AG04450 (cell line): Measurements from ENCODE around the gene FEZ2. TPM values are rescaled to one million over a fixed set of nuclear protein-coding genes. Genes with fewer than 3 reads are reported as not detected.

Experiments used
- CTCF ChIA-PET: fragments of 300-600, 350-600 bp; formaldehyde crosslinking; extraction: SDS; loops from one replicate; lab custom pipeline; 2022; ENCODE audit warnings: antibody characterized with exemption, inconsistent platforms; lab: Charles Lee
- POLR2A ChIA-PET: fragments of 350-600 bp; formaldehyde crosslinking; extraction: SDS; loops from one replicate; lab custom pipeline; 2021; ENCODE audit warnings: antibody characterized with exemption, inconsistent platforms; lab: Yijun Ruan, JAX
- DNase-seq: peaks from one replicate; pipeline ENCODE4 v3.0.0-alpha.2; 2011; ENCODE audit warnings: low read depth, low spot score
- H3K27ac ChIP-seq: one replicate; pipeline ENCODE4 v1.5.1; 2012; ENCODE audit warnings: low read depth, low read length, control low read depth
- H3K27me3 ChIP-seq: one replicate; pipeline ENCODE4 v1.6.0; 2012; ENCODE audit warnings: low read length; ENCODE audit not compliant: control insufficient read depth, insufficient read depth
- H3K4me3 ChIP-seq: 2 replicates; pipeline ENCODE4 v1.5.1; 2011; ENCODE audit warnings: mild to moderate bottlenecking, low read depth, low read length, control low read depth
- H3K9me3 ChIP-seq: 2 replicates; pipeline ENCODE4 v1.5.1; 2012; ENCODE audit warnings: low read length; ENCODE audit not compliant: control insufficient read depth, insufficient read depth
- CTCF ChIP-seq: IDR thresholded peaks from 2 replicates; pipeline ENCODE4 v1.5.1; 2011; ENCODE audit warnings: low read depth, low read length, control low read depth, inconsistent platforms
- polyA plus RNA-seq: library from polyadenylated mRNA; depleted of rRNA; stranded (reverse); fragments of >200 nt; gene quantifications from 2 replicates; pipeline ENCODE4 v1.2.3, GENCODE V29; 2011

Gene FEZ2
- polyA plus RNA-seq, 1 experiment: 87.5 TPM

DNA sequence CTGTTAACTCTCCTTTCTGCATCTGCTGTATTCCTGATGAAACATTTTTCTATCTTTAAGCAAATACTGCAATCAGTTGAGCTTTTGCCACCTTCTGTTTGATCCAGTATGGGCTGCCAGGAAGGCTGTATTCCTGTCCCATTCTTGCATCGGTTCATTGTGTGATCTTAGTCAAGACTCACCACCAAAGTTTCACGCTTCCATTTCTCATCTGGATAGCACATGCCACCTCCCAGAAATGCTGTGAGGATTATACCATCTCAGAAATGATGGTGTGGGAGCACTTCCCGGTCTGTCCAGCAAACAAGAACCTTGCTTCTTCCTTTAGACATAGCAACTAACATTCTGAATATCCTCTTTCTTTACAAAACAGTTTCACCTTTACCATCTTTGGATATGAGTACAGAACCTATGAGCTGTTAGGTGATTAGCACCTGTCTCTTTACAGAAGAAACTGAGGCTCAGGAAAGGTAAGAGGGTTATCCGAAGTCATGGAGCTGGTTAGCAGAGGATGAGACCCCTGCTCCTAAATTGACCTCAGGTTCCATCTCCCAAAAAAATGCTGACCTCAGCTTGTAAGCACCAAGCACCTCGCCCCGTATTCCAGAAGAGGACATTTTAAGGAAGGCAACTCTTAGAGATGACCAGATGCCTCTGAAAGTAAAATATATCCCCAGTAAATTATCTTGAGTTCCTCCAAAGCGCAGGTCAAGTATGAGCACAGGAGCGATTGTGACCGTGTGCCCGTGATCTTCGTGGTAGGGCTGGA is 56.8 kb downstream of the FEZ2 start:
- Histone ChIP-seq H3K27ac (no peak overlapping the region), H3K27me3 (no peaks in the 10 kb centered on the region), H3K9me3 (no peaks in the 10 kb centered on the region), H3K4me3 (no peak overlapping the region)
- no peak for TF ChIP-seq CTCF
- ChIA-PET CTCF (interaction anchor here (1.2 to 1.9 kb wide), 2 partner anchors 8 to 123 kb away, joined by 3 to 5 read pairs; no protein-coding TSS in a partner anchor), POLR2A (no interaction called here)
- DNase-seq: no peak

DNA sequence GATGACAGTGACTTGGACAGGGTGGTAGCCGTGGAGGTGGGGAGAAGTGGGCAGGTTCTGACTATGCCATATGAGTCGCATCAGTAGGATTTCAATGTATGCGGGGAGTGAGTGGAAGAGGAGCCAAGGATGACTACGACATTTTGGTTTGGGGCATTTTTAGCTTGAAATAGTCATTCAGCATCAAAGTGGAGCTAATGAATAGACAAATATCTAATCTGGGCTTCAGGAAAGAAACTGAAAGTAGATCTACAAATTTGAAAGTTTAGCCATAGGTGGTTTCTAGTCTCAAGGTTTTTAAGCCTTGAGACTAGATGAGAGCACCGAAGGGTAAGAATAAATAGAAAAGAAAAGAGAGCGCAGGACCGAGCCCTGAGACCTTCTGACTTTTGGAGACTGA is 58.3 kb downstream of the FEZ2 start:
- Histone ChIP-seq H3K27ac (peak overlapping the region; percentile 34), H3K27me3 (no peaks in the 10 kb centered on the region), H3K9me3 (no peaks in the 10 kb centered on the region), H3K4me3 (no peak overlapping the region)
- no peak for DNase-seq
- no peak for TF ChIP-seq CTCF
- ChIA-PET CTCF (no interaction called here), POLR2A (interaction anchor here (0.7 kb wide), 1 partner anchor 156 kb away, joined by 3 read pairs; no protein-coding TSS in a partner anchor)

- no peak overlapping the region for H3K27ac ChIP-seq
- H3K4me3 ChIP-seq: no peak overlapping the region
- H3K27me3 ChIP-seq: no peaks in the 10 kb centered on the region
- POLR2A ChIA-PET: no interaction called here
- TF ChIP-seq CTCF: no peak
- no peaks in the 10 kb centered on the region for H3K9me3 ChIP-seq
- CTCF ChIA-PET: interaction anchor here (0.9 kb wide), 1 partner anchor 126 kb away, joined by 3 read pairs; no protein-coding TSS in a partner anchor
- DNase-seq: no peak
These were observed 59.6 kb downstream of the FEZ2 start for GRCh38 chr2:36538335-36538734.

- Histone ChIP-seq H3K4me3 (no peak overlapping the region), H3K27ac (no peak overlapping the region), H3K27me3 (no peaks in the 10 kb centered on the region), H3K9me3 (no peaks in the 10 kb centered on the region)
- POLR2A ChIA-PET: no interaction called here
- no peak for TF ChIP-seq CTCF
- DNase-seq: no peak
- CTCF ChIA-PET: interaction anchor here (1.0 to 1.8 kb wide), 2 partner anchors 9 to 128 kb away, joined by 3 to 8 read pairs; no protein-coding TSS in a partner anchor
These were observed 61.2 kb downstream of the FEZ2 start for GRCh38 chr2:36536776-36537175.

- TF ChIP-seq CTCF: no peak
- ChIA-PET CTCF (no interaction called here), POLR2A (no interaction called here)
- H3K4me3 ChIP-seq: no peak overlapping the region
- H3K9me3 ChIP-seq: no peaks in the 10 kb centered on the region
- H3K27ac ChIP-seq: no peak overlapping the region
- H3K27me3 ChIP-seq: no peaks in the 10 kb centered on the region
- no peak for DNase-seq
These were observed 62.9 kb downstream of the FEZ2 start for GRCh38 chr2:36535099-36535498.
